ENCODE measurements around the gene GTF3C5. TPM values are rescaled to one million over a fixed set of nuclear protein-coding genes. Genes with fewer than 3 reads are reported as not detected.

GTF3C5 gene
- total RNA-seq, 2 donors from 2014 or later: 63.1 to 97.2 TPM

DNA sequence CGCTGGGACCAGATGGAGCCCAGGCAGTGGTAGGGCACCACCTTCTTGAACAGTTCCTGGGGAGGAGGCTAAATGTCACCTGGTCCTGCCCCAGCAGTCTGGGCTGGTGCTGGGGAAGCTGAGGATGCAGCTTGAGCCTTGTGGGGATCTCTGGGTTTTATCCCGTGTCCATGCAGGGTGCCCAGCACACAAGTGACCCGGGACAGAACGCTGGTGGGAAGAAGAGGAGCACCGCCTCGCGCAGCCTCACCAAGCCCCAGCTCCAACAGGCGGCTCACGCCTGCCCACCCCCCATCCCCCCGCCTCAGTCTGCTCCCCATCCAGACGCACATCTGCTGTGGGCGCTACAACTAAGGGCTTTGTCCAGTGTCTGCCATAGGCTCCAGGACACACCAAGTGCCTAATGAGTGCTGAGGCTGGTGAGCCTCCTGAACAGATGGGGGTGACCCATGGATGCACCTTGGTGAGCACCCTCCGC is 76.5 kb downstream of the GTF3C5 start:
- Histone ChIP-seq H3K27ac (no peak overlapping the region), H3K4me3 (no peak overlapping the region), H3K9me3 (no peaks in the 10 kb centered on the region), H3K36me3 (peaks cover 22 to 34% of the 10 kb centered on the region in 2 donors), H3K27me3 (replicated peaks; ENCODE audit: insufficient read depth) (no peaks in the 10 kb centered on the region), H3K4me1 (replicated peaks) (no peaks in the 10 kb centered on the region)
- no peak for DNase-seq (ENCODE audit: low spot score)
- 83% methylated on average over 13 of the region's 13 CpGs for whole genome bisulfite sequencing
- intact Hi-C loops (cut with DNase I): no loop called here
- TF ChIP-seq, protein P1, sequence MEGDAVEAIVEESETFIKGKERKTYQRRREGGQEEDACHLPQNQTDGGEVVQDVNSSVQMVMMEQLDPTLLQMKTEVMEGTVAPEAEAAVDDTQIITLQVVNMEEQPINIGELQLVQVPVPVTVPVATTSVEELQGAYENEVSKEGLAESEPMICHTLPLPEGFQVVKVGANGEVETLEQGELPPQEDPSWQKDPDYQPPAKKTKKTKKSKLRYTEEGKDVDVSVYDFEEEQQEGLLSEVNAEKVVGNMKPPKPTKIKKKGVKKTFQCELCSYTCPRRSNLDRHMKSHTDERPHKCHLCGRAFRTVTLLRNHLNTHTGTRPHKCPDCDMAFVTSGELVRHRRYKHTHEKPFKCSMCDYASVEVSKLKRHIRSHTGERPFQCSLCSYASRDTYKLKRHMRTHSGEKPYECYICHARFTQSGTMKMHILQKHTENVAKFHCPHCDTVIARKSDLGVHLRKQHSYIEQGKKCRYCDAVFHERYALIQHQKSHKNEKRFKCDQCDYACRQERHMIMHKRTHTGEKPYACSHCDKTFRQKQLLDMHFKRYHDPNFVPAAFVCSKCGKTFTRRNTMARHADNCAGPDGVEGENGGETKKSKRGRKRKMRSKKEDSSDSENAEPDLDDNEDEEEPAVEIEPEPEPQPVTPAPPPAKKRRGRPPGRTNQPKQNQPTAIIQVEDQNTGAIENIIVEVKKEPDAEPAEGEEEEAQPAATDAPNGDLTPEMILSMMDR (IDR thresholded peaks at IDR 0.05): no peak
- TF ChIP-seq POLR2A (IDR thresholded peaks at IDR 0.05) (no peak), POLR2AphosphoS5 (IDR thresholded peaks at IDR 0.05) (no peak)

Small RNA genes within 50 kb of the gene (microRNA-seq; reads per million reads assigned to microRNA genes)
- 3.2 reads per million, percentile 37 among the genes with 10 or more reads in this experiment for gene MIR6877

Small RNA genes within 50 kb of the gene (small RNA-seq; reads per million reads assigned to genes)
- 0 reads per million in 2 donors for gene MIR6877

Other genes starting within 250 kb of the GTF3C5 start
- gene AK8, start 152.7 kb upstream of the GTF3C5 start, total RNA-seq: 1 to 10 TPM; 3.3 to 4.1 TPM
- gene SPACA9, start 152.1 kb upstream of the GTF3C5 start, total RNA-seq: 10 to 100 TPM in 1 of 2 donors, 1 to 10 TPM in 1; 5.7 to 16.5 TPM
- 10 to 100 TPM; 27.7 to 82.2 TPM for gene TSC1, start 86.4 kb upstream of the GTF3C5 start, total RNA-seq
- gene GFI1B, start 52.3 kb upstream of the GTF3C5 start, total RNA-seq: under 1 TPM in 1 of 2 donors, not detected in 1; 0.85 TPM
- gene CEL, start 31.0 kb downstream of the GTF3C5 start, total RNA-seq: 1 to 10 TPM; 1.7 to 2.8 TPM
- gene RALGDS, start 90.2 kb downstream of the GTF3C5 start, total RNA-seq: 10 to 100 TPM; 49.6 to 77.4 TPM
- gene GBGT1, start 132.9 kb downstream of the GTF3C5 start, total RNA-seq: 10 to 100 TPM; 10.7 to 14.0 TPM
- gene OBP2B, start 178.3 kb downstream of the GTF3C5 start, total RNA-seq: 10 to 100 TPM in 1 of 2 donors, 1 to 10 TPM in 1; 1.6 to 35.2 TPM
- gene ABO, start 244.2 kb downstream of the GTF3C5 start, total RNA-seq: 10 to 100 TPM in 1 of 2 donors, 1 to 10 TPM in 1; 3.5 to 14.8 TPM

Measured in prostate gland (tissue), 2 donors.